Activated B cell treated with CpG ODN at 0.5 μM for 24 hours (primary cell): ENCODE results near the gene EEFSEC. TPM values are rescaled to one million over a fixed set of nuclear protein-coding genes. Genes with fewer than 3 reads are reported as not detected.

Source experiments
- ATAC-seq: fragments of 200-7000 bp; cut with Tn5 transposase; one replicate; pipeline ENCODE4 v1.10.0; 2021; ENCODE audit warnings: low read depth, mild to moderate bottlenecking, moderate library complexity
- CTCF ChIA-PET: fragments of 350-600 bp; sonication (Branson Sonifier 250); formaldehyde crosslinking; loops from one replicate; lab custom pipeline; 2021; ENCODE audit warnings: antibody characterized with exemption; lab: Charles Lee
- POLR2A ChIA-PET: fragments of 350-600 bp; sonication (Branson Sonifier 250); formaldehyde crosslinking; loops from one replicate; lab custom pipeline; 2021; ENCODE audit warnings: antibody characterized with exemption; lab: Charles Lee
- DNase-seq: peaks from one replicate; pipeline ENCODE4 v3.0.0; 2022
- H3K27ac Mint-ChIP-seq: one replicate; pipeline ENCODE4 v1.8.0; 2020; ENCODE audit warnings: mixed read lengths
- H3K27me3 Mint-ChIP-seq: one replicate; pipeline ENCODE4 v1.8.0; 2021; ENCODE audit warnings: mixed read lengths
- H3K36me3 Mint-ChIP-seq: one replicate; pipeline ENCODE4 v1.8.0; 2021; ENCODE audit warnings: low read depth, mixed read lengths
- H3K4me1 Mint-ChIP-seq: one replicate; pipeline ENCODE4 v1.8.0; 2021; ENCODE audit warnings: mixed read lengths
- H3K4me3 Mint-ChIP-seq: one replicate; pipeline ENCODE4 v1.8.0; 2020; ENCODE audit warnings: mild to moderate bottlenecking, mixed read lengths
- H3K9me3 Mint-ChIP-seq: one replicate; pipeline ENCODE4 v1.8.0; 2020; ENCODE audit warnings: mixed read lengths
- intact Hi-C: fragments of 100-400 bp; cut with micrococcal nuclease; formaldehyde crosslinking; loops from one replicate; pipeline ENCODE4 v1.15.1; 2024
- total RNA-seq: library from RNA; stranded (reverse); gene quantifications from 2 replicates; pipeline ENCODE4 v1.2.3, GENCODE V29; 2022
- TF ChIP-seq, protein P1 (sequence below): fragments of 200-600 bp; IDR thresholded peaks from one replicate; pipeline ENCODE4 v1.8.0; 2022; ENCODE audit warnings: antibody characterized with exemption, mild to moderate bottlenecking

The EEFSEC gene
- total RNA-seq, 1 donor from 2014 or later = 20.0 TPM

DNA sequence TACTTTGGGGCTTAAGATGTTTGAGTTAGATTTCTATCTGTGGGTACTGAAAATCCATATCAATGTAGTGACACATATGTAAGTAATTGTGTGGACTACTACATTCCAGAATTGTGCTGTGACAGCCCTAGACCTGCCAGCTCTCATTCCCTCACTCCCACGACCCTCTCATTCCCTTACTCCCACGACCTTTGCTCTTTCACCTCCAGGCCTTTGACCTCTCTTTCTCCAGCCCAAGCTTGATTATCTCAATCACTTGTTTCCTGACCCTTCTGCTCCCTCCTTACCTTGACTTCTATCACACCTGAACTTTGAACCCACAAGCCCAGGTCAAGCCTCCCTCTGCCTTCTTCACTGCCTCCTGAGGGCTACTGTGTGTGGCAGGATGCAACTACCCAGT lies 26.0 kb upstream of the EEFSEC start:
- H3K27ac Mint-ChIP-seq = no peak overlapping the region
- intact Hi-C loops = no loop called here
- CTCF ChIA-PET = no interaction called here

DNA sequence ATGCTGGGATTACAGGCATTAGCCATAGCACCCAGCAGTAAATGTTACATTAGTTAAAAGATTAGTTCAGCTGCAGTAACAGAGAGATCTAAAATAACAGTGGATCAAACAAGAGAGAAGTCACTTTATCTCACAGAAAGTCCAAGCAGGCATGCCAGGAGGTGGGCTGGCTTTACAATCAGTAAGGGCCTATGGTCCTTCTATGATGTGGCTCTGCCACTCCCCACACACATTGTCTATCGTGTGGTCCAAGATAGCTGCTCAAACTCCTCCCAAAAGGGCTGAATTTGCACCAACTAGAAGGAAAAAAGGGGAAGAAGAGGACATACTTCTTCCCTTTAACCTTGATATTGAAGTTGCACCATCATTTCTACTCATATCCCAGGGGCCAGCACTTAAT lies 25.0 kb upstream of the EEFSEC start:
- Mint-ChIP-seq H3K9me3 (no peaks in the 10 kb centered on the region), H3K4me3 (no peak overlapping the region), H3K36me3 (peaks cover 3% of the 10 kb centered on the region), H3K4me1 (peaks cover 12% of the 10 kb centered on the region), H3K27ac (no peak overlapping the region), H3K27me3 (no peaks in the 10 kb centered on the region)
- CTCF ChIA-PET = no interaction called here
- TF ChIP-seq, protein P1, sequence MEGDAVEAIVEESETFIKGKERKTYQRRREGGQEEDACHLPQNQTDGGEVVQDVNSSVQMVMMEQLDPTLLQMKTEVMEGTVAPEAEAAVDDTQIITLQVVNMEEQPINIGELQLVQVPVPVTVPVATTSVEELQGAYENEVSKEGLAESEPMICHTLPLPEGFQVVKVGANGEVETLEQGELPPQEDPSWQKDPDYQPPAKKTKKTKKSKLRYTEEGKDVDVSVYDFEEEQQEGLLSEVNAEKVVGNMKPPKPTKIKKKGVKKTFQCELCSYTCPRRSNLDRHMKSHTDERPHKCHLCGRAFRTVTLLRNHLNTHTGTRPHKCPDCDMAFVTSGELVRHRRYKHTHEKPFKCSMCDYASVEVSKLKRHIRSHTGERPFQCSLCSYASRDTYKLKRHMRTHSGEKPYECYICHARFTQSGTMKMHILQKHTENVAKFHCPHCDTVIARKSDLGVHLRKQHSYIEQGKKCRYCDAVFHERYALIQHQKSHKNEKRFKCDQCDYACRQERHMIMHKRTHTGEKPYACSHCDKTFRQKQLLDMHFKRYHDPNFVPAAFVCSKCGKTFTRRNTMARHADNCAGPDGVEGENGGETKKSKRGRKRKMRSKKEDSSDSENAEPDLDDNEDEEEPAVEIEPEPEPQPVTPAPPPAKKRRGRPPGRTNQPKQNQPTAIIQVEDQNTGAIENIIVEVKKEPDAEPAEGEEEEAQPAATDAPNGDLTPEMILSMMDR = no peak
- DNase-seq = no peak
- POLR2A ChIA-PET = no interaction called here
- intact Hi-C loops = no loop called here
- no peak for ATAC-seq

More for the DNA sequence above, 26.0 kb upstream of the EEFSEC start:
- POLR2A ChIA-PET = no interaction called here
- H3K9me3 Mint-ChIP-seq = no peaks in the 10 kb centered on the region
- H3K4me1 Mint-ChIP-seq = peaks cover 19% of the 10 kb centered on the region
- TF ChIP-seq, protein P1 = no peak
- H3K4me3 Mint-ChIP-seq = no peak overlapping the region
- H3K36me3 Mint-ChIP-seq = peaks cover 3% of the 10 kb centered on the region
- ATAC-seq (no peak), DNase-seq (no peak)
- H3K27me3 Mint-ChIP-seq = no peaks in the 10 kb centered on the region

DNA sequence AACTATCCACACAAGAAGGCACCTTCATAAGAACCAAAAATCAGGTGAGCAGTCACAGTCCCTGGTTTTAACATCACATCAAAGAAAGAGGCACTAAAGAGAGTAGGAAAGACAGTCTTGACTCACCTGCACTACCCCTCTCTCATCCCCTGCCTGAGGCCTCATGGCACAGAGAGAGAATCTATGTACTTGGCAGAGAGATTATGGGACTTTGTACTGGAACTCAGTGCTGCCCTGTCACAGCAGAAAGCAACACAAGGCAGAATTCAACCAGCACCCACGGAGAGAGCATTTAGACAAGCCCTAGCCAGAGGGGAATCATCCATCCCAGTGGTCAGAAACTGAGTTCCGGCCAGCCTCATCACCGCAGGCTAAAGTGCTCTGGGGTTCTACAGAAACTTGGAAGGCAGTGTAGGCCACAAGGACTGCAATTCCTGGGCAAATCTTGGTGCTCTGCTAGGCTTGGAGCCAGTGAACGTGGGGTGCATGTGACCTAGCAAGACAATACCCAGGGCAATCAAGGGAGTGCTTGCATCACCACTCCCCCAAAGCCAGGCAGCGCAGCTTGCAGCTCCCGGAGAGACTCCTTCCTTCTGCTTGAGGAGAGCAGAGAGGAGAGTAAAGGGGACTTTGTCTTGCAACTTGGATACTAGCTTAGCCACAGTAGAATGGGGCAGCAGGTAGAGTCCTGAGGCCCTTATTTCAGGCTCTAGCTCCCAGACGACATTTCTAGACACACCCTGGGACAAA lies 21.2 kb upstream of the EEFSEC start:
- DNase-seq = no peak
- H3K27me3 Mint-ChIP-seq = peaks cover 5% of the 10 kb centered on the region
- POLR2A ChIA-PET = interaction anchor here (1.4 kb wide), 1 partner anchor 9 kb away, joined by 4 read pairs; the partner anchor contains the start of gene RUVBL1
- intact Hi-C loops = loop anchor here (2.0 kb wide), 1 partner anchor 479 kb away; no protein-coding TSS in a partner anchor
- CTCF ChIA-PET = interaction anchor here (1.2 to 3.1 kb wide), 4 partner anchors 37 to 557 kb away, joined by 3 to 42 read pairs (median 6); no protein-coding TSS in a partner anchor
- ATAC-seq = no peak
- no peaks in the 10 kb centered on the region for H3K9me3 Mint-ChIP-seq
- no peaks in the 10 kb centered on the region for H3K36me3 Mint-ChIP-seq
- no peaks in the 10 kb centered on the region for H3K4me1 Mint-ChIP-seq
- no peak overlapping the region for H3K27ac Mint-ChIP-seq
- TF ChIP-seq, protein P1 = no peak
- H3K4me3 Mint-ChIP-seq = no peak overlapping the region

DNA sequence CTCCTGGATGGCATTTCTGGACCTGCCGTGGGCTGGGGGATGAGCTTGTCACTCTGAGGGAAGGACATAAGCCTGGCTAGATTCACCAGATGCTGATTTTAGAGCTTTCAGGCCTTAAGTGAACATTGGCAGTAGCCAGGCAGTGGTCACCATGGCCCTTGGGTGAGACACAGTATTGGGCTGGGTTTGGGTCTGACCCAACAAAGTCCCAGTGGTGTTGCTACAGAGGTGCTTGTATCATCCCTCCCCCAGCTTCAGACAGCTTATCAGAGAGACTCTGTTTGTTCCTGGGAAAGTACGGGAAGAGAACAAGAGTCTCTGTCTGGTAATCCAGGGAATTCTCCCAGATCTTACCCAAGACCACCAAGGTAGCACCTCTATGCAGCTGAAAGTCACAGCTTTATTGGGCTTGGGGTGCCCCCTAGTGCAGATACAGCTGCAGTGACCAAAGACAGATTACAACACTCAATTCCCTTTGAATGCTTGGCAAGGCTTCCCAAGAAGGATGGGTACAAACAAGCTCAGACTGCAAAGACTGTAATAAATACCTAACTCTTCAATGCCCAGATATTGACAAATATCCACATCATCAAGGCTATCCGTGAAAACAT lies 19.9 kb upstream of the EEFSEC start:
- H3K4me3 Mint-ChIP-seq = no peak overlapping the region
- H3K36me3 Mint-ChIP-seq = no peaks in the 10 kb centered on the region
- ATAC-seq (no peak), DNase-seq (no peak)
- peaks cover 7% of the 10 kb centered on the region for H3K27me3 Mint-ChIP-seq
- no peaks in the 10 kb centered on the region for H3K9me3 Mint-ChIP-seq
- intact Hi-C loops = loop anchor here (1.0 to 2.0 kb wide), 4 partner anchors 38 to 558 kb away; no protein-coding TSS in a partner anchor
- TF ChIP-seq, protein P1 = no peak
- H3K27ac Mint-ChIP-seq = no peak overlapping the region
- POLR2A ChIA-PET = interaction anchor here (0.9 to 1.4 kb wide), 2 partner anchors 10 to 38 kb away, joined by 4 to 5 read pairs; partner anchors contain the start of gene RUVBL1
- CTCF ChIA-PET = interaction anchor here (1.0 to 3.1 kb wide), 11 partner anchors 10 to 558 kb away, joined by 3 to 42 read pairs (median 4); partner anchors contain the start of gene RUVBL1
- no peaks in the 10 kb centered on the region for H3K4me1 Mint-ChIP-seq

DNA sequence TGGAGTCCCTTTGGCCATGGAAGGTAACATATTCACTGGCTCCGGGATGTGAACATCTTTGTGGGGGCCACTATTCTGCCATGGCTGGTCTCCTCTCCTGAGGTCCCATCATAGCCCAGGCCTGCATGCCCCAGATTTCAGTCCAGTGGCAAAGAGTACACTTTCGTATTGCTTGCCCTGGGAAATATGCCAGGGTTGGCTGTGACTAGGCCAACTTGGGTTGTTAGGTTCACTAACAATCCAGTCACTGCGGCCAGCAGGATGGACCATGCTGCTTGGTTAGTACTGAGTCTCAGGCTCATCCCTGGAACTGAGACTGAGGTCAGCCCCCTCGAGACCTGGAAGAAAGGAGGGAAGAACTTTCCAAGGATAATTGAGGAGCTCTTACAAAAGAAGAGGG lies 9.8 kb upstream of the EEFSEC start:
- Mint-ChIP-seq H3K4me1 (no peaks in the 10 kb centered on the region), H3K36me3 (no peaks in the 10 kb centered on the region), H3K4me3 (no peak overlapping the region), H3K27ac (no peak overlapping the region), H3K9me3 (no peaks in the 10 kb centered on the region), H3K27me3 (peaks cover 4% of the 10 kb centered on the region)
- no peak for DNase-seq
- ChIA-PET CTCF (no interaction called here), POLR2A (no interaction called here)
- no peak for ATAC-seq
- TF ChIP-seq, protein P1 = no peak
- intact Hi-C loops = no loop called here
